Measurements from ENCODE around the gene NDUFS7. TPM values are rescaled to one million over a fixed set of nuclear protein-coding genes. Genes with fewer than 3 reads are reported as not detected.

Gene NDUFS7
- total RNA-seq, 1 donor from 2014 or later: 84.3 TPM

GRCh38 chr19:1432507-1432887 is 48.8 kb downstream of the NDUFS7 start:
- POLR2A ChIA-PET: interaction anchor here (0.9 kb wide), 1 partner anchor 24 kb away, joined by 3 read pairs; no protein-coding TSS in a partner anchor

GRCh38 chr19:1433119-1434039 is 49.7 kb downstream of the NDUFS7 start:
- H3K4me3 Mint-ChIP-seq: no peak overlapping the region
- ChIA-PET CTCF (no interaction called here), POLR2A (interaction anchor here (0.9 kb wide), 1 partner anchor 25 kb away, joined by 3 read pairs; no protein-coding TSS in a partner anchor)
- peaks cover 8% of the 10 kb centered on the region for H3K4me1 Mint-ChIP-seq
- H3K36me3 Mint-ChIP-seq (ENCODE audit: low read depth): peaks cover 41% of the 10 kb centered on the region
- intact Hi-C loops (cut with micrococcal nuclease): no loop called here
- no peak overlapping the region for H3K27ac Mint-ChIP-seq
- no peak for ATAC-seq (ENCODE audit: low read depth)
- no peak for TF ChIP-seq CTCF (IDR thresholded peaks at IDR 0.05)
- no peak for DNase-seq
- no peaks in the 10 kb centered on the region for H3K9me3 Mint-ChIP-seq
- H3K27me3 Mint-ChIP-seq: no peaks in the 10 kb centered on the region

More at GRCh38 chr19:1432507-1432887, 48.8 kb downstream of the NDUFS7 start:
- H3K9me3 Mint-ChIP-seq: no peaks in the 10 kb centered on the region
- intact Hi-C loops (cut with micrococcal nuclease): no loop called here
- CTCF ChIA-PET: no interaction called here
- no peaks in the 10 kb centered on the region for H3K4me1 Mint-ChIP-seq
- H3K4me3 Mint-ChIP-seq: no peak overlapping the region
- DNase-seq (no peak), ATAC-seq (ENCODE audit: low read depth) (no peak)
- H3K27me3 Mint-ChIP-seq: no peaks in the 10 kb centered on the region
- no peak for TF ChIP-seq CTCF (IDR thresholded peaks at IDR 0.05)
- peaks cover 45% of the 10 kb centered on the region for H3K36me3 Mint-ChIP-seq (ENCODE audit: low read depth)
- H3K27ac Mint-ChIP-seq: no peak overlapping the region

- no peak overlapping the region for H3K4me3 Mint-ChIP-seq
- CTCF ChIA-PET: no interaction called here
- H3K27ac Mint-ChIP-seq: no peak overlapping the region
- H3K9me3 Mint-ChIP-seq: no peaks in the 10 kb centered on the region
- ATAC-seq (ENCODE audit: low read depth) (no peak), DNase-seq (no peak)
- intact Hi-C loops (cut with micrococcal nuclease): no loop called here
- H3K4me1 Mint-ChIP-seq: peaks cover 9% of the 10 kb centered on the region
- no peaks in the 10 kb centered on the region for H3K27me3 Mint-ChIP-seq
- H3K36me3 Mint-ChIP-seq (ENCODE audit: low read depth): peaks cover 40% of the 10 kb centered on the region
- no peak for TF ChIP-seq CTCF (IDR thresholded peaks at IDR 0.05)
- POLR2A ChIA-PET: interaction anchor here (2.2 kb wide), 1 partner anchor 25 kb away, joined by 17 read pairs; no protein-coding TSS in a partner anchor
These were observed 50.3 kb downstream of the NDUFS7 start for GRCh38 chr19:1434040-1434366.

DNA sequence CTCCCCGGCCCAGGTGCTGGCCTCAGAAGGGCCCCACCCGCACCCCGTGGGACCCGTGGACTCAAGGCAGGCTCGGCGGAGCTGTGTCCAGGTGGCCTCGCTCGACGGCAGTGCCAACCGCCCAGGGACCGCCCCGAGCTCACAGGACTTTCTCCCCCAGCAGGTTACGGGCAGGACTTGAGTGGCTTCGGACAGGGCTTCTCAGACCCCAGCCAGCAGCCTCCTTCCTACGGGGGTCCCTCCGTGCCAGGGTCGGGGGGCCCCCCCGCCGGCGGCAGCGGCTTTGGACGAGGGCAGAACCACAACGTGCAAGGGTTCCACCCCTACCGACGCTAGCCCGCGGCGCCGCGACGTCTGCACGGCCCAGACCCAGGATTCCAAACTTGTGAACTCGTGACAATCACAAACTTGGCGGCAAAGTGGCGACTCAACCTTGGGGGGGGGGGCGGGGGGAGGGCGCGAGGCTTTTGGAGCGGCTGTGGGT is 50.9 kb downstream of the NDUFS7 start:
- DNase-seq (no peak), ATAC-seq (ENCODE audit: low read depth) (no peak)
- peaks cover 14% of the 10 kb centered on the region for H3K4me1 Mint-ChIP-seq
- POLR2A ChIA-PET: interaction anchor here (2.2 kb wide), 1 partner anchor 26 kb away, joined by 17 read pairs; no protein-coding TSS in a partner anchor
- intact Hi-C loops (cut with micrococcal nuclease): no loop called here
- no peaks in the 10 kb centered on the region for H3K9me3 Mint-ChIP-seq
- TF ChIP-seq CTCF (IDR thresholded peaks at IDR 0.05): no peak
- CTCF ChIA-PET: no interaction called here
- no peaks in the 10 kb centered on the region for H3K27me3 Mint-ChIP-seq
- no peak overlapping the region for H3K4me3 Mint-ChIP-seq
- H3K27ac Mint-ChIP-seq: no peak overlapping the region
- peaks cover 42% of the 10 kb centered on the region for H3K36me3 Mint-ChIP-seq (ENCODE audit: low read depth)

DNA sequence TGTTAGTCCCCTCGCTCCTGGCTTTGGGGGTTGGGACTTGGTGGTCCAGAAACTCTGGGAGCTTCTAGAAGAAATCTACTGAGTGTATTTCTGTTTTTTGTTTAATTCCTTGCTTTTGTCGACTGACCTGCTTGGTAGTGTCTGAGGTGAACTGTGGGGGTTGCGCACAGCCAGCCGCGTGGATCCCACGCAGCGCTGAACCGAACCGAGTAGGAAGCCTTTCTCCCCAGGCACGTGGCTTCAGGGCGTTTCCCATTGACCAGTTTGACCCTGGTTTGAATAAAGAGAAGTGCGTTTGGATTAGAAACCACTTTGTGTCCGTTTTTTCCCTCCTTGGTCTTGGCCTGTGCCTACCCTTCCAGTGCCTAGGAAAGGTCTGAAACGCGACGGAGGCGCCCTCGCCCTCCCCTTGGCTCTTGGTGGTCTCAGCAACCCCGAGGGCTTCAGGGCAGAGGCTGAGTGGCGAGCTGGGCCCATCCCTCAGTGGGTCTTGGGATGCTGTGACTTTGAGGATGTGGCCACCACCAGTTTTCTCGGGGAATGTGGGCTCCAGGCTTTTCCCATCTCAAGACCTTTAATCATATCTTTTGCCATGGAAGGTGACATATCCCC is 51.8 kb downstream of the NDUFS7 start:
- CTCF ChIA-PET: no interaction called here

More for the DNA sequence above, 51.8 kb downstream of the NDUFS7 start:
- intact Hi-C loops (cut with micrococcal nuclease): no loop called here
- ATAC-seq (ENCODE audit: low read depth): no peak
- H3K4me1 Mint-ChIP-seq: peaks cover 19% of the 10 kb centered on the region
- no peak for DNase-seq
- no peak overlapping the region for H3K27ac Mint-ChIP-seq
- H3K9me3 Mint-ChIP-seq: no peaks in the 10 kb centered on the region
- no peak for TF ChIP-seq CTCF (IDR thresholded peaks at IDR 0.05)
- H3K36me3 Mint-ChIP-seq (ENCODE audit: low read depth): peaks cover 45% of the 10 kb centered on the region
- POLR2A ChIA-PET: interaction anchor here (2.2 kb wide), 1 partner anchor 26 kb away, joined by 17 read pairs; no protein-coding TSS in a partner anchor
- H3K4me3 Mint-ChIP-seq: no peak overlapping the region
- H3K27me3 Mint-ChIP-seq: no peaks in the 10 kb centered on the region
